Osteocyte (in vitro differentiated cells): Measurements from ENCODE around the gene HLA-DRA. TPM values are rescaled to one million over a fixed set of nuclear protein-coding genes. Genes with fewer than 3 reads are reported as not detected.

Experiments used
- DNase-seq: peaks from one replicate; pipeline ENCODE4 v3.0.0; 2021; ENCODE audit warnings: mixed read lengths; ENCODE audit not compliant: unreplicated experiment; ENCODE audit errors: extremely low spot score
- H3K27ac Mint-ChIP-seq: one replicate; pipeline ENCODE4 v1.8.0; 2021; ENCODE audit warnings: mild to moderate bottlenecking, mixed read lengths; ENCODE audit not compliant: unreplicated experiment
- H3K27me3 Mint-ChIP-seq: one replicate; pipeline ENCODE4 v1.8.0; 2021; ENCODE audit warnings: mixed read lengths; ENCODE audit not compliant: unreplicated experiment
- H3K36me3 Mint-ChIP-seq: one replicate; pipeline ENCODE4 v1.8.0; 2021; ENCODE audit warnings: mixed read lengths; ENCODE audit not compliant: unreplicated experiment
- H3K4me1 Mint-ChIP-seq: one replicate; pipeline ENCODE4 v1.8.0; 2021; ENCODE audit warnings: mixed read lengths; ENCODE audit not compliant: unreplicated experiment
- H3K4me3 Mint-ChIP-seq: one replicate; pipeline ENCODE4 v1.8.0; 2021; ENCODE audit warnings: mild to moderate bottlenecking, moderate library complexity, mixed read lengths; ENCODE audit not compliant: unreplicated experiment
- H3K9me3 Mint-ChIP-seq: one replicate; pipeline ENCODE4 v1.8.0; 2021; ENCODE audit warnings: mixed read lengths; ENCODE audit not compliant: unreplicated experiment
- total RNA-seq: library from RNA; stranded (reverse); gene quantifications from 2 replicates; pipeline ENCODE4 v1.2.1, GENCODE V29; 2021
- TF ChIP-seq, protein P1 (sequence below): fragments of 200-600 bp; sonication (generic); IDR thresholded peaks from 2 replicates; pipeline ENCODE4 v1.5.0; 2021; ENCODE audit warnings: antibody characterized with exemption, mild to moderate bottlenecking, moderate library complexity

Gene HLA-DRA
- total RNA-seq, 1 donor from 2014 or later: not detected

DNA sequence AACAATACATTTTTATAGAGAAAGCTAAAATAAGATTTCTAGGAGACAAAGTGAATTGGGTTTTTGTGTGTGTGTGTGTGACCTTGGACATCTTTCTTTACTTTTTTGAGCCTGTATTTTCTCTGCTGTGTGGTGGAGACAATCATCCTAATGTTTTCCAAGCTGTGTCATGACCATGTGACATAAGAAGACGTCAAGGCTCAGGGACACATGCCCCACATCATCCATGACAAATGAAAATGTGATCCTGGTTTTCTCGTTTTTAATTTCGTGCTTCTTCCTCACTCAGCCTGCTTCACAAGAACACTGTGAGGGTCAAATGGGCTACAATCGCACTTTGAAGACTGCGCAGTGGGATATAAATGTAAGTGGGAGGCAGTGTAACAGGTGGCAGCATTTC is 28.8 kb upstream of the HLA-DRA start:
- DNase-seq: no peak
- TF ChIP-seq, protein P1, sequence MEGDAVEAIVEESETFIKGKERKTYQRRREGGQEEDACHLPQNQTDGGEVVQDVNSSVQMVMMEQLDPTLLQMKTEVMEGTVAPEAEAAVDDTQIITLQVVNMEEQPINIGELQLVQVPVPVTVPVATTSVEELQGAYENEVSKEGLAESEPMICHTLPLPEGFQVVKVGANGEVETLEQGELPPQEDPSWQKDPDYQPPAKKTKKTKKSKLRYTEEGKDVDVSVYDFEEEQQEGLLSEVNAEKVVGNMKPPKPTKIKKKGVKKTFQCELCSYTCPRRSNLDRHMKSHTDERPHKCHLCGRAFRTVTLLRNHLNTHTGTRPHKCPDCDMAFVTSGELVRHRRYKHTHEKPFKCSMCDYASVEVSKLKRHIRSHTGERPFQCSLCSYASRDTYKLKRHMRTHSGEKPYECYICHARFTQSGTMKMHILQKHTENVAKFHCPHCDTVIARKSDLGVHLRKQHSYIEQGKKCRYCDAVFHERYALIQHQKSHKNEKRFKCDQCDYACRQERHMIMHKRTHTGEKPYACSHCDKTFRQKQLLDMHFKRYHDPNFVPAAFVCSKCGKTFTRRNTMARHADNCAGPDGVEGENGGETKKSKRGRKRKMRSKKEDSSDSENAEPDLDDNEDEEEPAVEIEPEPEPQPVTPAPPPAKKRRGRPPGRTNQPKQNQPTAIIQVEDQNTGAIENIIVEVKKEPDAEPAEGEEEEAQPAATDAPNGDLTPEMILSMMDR: no peak
- no peak overlapping the region for H3K27ac Mint-ChIP-seq
- H3K27me3 Mint-ChIP-seq: peaks cover 58% of the 10 kb centered on the region
- H3K4me3 Mint-ChIP-seq: no peak overlapping the region
- H3K36me3 Mint-ChIP-seq: no peaks in the 10 kb centered on the region
- H3K4me1 Mint-ChIP-seq: peaks cover 3% of the 10 kb centered on the region
- no peaks in the 10 kb centered on the region for H3K9me3 Mint-ChIP-seq

DNA sequence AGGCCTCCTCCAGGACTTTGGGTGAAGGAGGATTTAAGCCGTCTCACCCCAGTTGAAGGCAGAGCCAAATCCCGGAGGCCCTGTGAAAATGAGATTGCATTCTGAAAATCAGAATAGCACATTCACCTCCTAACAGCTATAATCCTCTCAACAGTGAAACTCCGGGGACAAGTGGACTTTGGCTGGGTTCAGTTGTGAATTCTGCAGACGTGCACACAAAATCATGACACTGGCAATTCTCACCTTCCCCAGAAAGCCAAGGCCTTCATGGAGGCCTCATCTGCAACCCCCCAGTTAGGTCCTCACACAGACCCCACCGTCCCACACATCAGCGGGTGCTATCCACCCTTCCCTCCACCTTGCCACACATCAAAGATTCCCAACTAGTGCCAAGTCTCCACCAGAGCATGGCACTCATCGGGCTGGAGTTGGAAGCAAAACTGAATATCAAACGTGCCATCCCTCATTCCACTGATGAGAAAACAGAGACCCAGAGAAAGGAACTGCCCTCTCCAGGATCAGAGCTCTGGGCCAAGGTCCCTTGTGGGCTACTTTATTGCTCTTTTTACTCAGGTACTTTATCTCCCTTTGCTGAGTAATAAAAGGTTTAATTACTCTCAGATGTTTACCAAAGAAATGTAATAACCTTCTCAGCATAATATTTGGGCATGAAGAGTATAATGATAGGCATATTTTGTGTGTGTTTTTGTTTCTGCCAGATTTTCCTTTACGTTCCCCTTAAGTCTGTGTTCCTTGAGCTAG is 27.9 kb upstream of the HLA-DRA start:
- Mint-ChIP-seq H3K27me3 (peaks cover 57% of the 10 kb centered on the region), H3K9me3 (no peaks in the 10 kb centered on the region), H3K4me3 (no peak overlapping the region), H3K36me3 (no peaks in the 10 kb centered on the region), H3K27ac (no peak overlapping the region), H3K4me1 (peaks cover 3% of the 10 kb centered on the region)
- no peak for DNase-seq
- TF ChIP-seq, protein P1: no peak

DNA sequence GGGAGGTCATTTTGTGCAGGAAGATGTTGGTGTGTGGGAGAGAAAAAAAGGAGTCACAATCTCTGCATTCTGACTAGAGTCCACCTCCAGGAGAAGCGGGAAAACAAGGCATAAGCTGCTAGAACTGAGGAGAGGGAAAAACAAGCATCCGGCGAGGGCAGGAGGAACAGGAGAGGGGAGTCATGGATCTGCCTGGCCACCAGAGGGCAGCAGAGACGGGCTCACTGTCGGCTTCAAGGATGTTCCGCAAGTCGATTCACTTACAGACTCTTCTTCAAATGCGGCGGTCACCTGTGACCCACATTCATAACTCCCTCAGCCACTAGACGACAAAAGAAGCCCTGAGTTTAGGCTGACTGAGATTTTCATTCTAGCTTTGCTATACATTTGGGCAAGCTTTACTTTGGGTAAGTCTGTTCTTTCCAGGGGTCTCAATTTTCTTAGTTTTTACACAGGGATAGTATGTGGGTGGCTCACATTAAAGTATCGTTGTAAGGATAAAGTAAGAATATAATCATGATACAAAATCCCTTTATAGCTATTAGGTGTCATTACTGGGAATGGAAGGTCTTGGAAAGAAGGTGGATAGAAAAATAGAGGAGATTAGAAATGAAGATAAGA is 26.1 kb upstream of the HLA-DRA start:
- TF ChIP-seq, protein P1: peak; percentile 94

DNA sequence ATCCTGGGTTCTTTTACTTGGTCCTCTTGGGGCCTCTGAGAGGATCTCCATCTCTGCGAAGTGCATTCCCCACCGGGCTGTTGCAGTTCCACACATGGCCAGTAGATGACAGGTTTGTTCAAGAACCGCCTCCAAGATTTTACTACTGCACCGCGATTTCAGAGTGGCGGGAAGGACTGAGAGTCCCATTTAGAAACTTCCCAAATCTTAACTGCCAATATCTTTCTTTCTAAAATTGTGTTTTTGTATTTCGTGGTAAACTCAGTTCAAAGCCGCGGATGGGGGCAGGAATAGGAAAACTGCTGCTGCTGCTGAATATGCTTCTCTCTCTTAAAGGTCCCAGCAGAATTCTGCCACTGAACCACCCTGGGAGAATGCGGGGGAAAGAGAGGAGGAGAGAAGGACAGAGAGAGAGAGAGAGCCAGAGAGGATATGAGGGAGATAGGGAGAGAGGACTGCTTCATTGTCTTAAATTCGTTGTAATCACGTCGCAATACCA is 24.1 kb upstream of the HLA-DRA start:
- TF ChIP-seq, protein P1: peak; percentile 89
- DNase-seq: no peak
- Mint-ChIP-seq H3K36me3 (no peaks in the 10 kb centered on the region), H3K4me1 (peaks cover 3% of the 10 kb centered on the region), H3K4me3 (no peak overlapping the region), H3K27me3 (peaks cover 61% of the 10 kb centered on the region), H3K9me3 (no peaks in the 10 kb centered on the region), H3K27ac (no peak overlapping the region)

More for the DNA sequence above, 26.1 kb upstream of the HLA-DRA start:
- H3K4me3 Mint-ChIP-seq: no peak overlapping the region
- H3K27ac Mint-ChIP-seq: no peak overlapping the region
- no peaks in the 10 kb centered on the region for H3K9me3 Mint-ChIP-seq
- H3K36me3 Mint-ChIP-seq: no peaks in the 10 kb centered on the region
- H3K4me1 Mint-ChIP-seq: peaks cover 3% of the 10 kb centered on the region
- DNase-seq: peak; percentile 91
- H3K27me3 Mint-ChIP-seq: peaks cover 53% of the 10 kb centered on the region

DNA sequence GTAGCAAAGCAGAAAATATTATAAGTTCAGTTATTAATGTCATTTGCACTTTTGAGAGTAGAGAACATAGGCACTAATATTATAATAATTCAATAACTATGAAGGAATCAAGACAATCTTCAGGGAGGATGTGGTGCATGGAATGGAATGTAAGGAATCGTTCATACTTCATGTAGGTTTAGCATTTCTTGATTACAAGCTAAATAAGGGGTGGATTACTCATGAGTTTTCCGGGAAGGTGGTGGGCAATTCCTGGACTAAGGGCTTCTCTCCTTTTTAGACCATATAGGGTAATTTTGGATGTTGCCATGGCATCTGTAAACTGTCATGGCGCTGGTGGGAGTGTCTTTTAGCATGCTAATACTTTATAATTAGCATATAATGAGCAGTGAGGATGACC is 23.7 kb upstream of the HLA-DRA start:
- Mint-ChIP-seq H3K27ac (no peak overlapping the region), H3K4me1 (peaks cover 3% of the 10 kb centered on the region), H3K4me3 (no peak overlapping the region), H3K9me3 (no peaks in the 10 kb centered on the region), H3K36me3 (no peaks in the 10 kb centered on the region), H3K27me3 (peaks cover 63% of the 10 kb centered on the region)
- DNase-seq: no peak
- TF ChIP-seq, protein P1: no peak
